Transverse colon (tissue), 4 donors: ENCODE results near the gene SLC25A24. TPM values are rescaled to one million over a fixed set of nuclear protein-coding genes. Genes with fewer than 3 reads are reported as not detected.
"Not testable (repeated sequence)": the region's sequence is repeated elsewhere in the genome, so short reads cannot be mapped to it uniquely, and the experiment has no call there.

ENCODE experiments used
- DNase-seq: peaks from one replicate; pipeline ENCODE4 v3.0.0-alpha.2; 2019
- H3K27ac ChIP-seq, 4 donors: fragments of 200-600 bp; sonication (generic); 2 replicates each; pipeline ENCODE4 v1.5.1; 2016 to 2018; ENCODE audit warnings: inconsistent platforms in 4 of 4
- H3K27me3 ChIP-seq: fragments of 200-600 bp; sonication (generic); 2 replicates; pipeline ENCODE4 v1.5.1; 2017; ENCODE audit warnings: inconsistent platforms
- H3K36me3 ChIP-seq, 4 donors: fragments of 200-600 bp; sonication (generic); 2 replicates each; pipeline ENCODE4 v1.5.1; 2017 to 2019; ENCODE audit warnings: inconsistent platforms in 4 of 4
- H3K4me1 ChIP-seq, 4 donors: fragments of 200-600 bp; sonication (generic); 2 replicates each; pipeline ENCODE4 v1.5.1; 2017 to 2020; ENCODE audit warnings: inconsistent platforms in 4 of 4
- H3K4me3 ChIP-seq, 4 donors: fragments of 200-600 bp; sonication (generic); 1 replicate in 1 of 4; 2 replicates in 3 of 4; pipeline versions ENCODE4 v1.5.1 to v1.6.1; 2017 to 2019; ENCODE audit warnings: inconsistent platforms in 4 of 4
- H3K9me3 ChIP-seq, 2 donors: fragments of 200-600 bp; sonication (generic); 2 replicates each; pipeline ENCODE4 v1.5.1; 2017 to 2019; ENCODE audit warnings: inconsistent platforms in 2 of 2
- EP300 ChIP-seq: sonication (generic); formaldehyde crosslinking; IDR thresholded peaks from one replicate; pipeline ENCODE4 v1.6.1; 2017; ENCODE audit warnings: antibody characterized with exemption, low read depth
- POLR2A ChIP-seq: fragments of 450-650 bp; IDR thresholded peaks from one replicate; pipeline ENCODE4 v1.6.1; 2016; ENCODE audit warnings: antibody characterized with exemption, mild to moderate bottlenecking, moderate library complexity
- POLR2AphosphoS5 ChIP-seq, 3 donors: sonication (generic); formaldehyde crosslinking; IDR thresholded peaks; one replicate each; pipeline ENCODE4 v1.6.1; 2016; ENCODE audit warnings: antibody characterized with exemption in 3 of 3
- WGBS, 2 donors: methylation state at CpG; one replicate each; pipeline ENCODE4 v1.1.5; 2018; ENCODE audit warnings: low coverage in 1 of 2; 5-methylcytosine and 5-hydroxymethylcytosine counted together
- in situ Hi-C, 4 donors: fragments of 200-750 bp; cut with MboI; loops; one replicate each; pipeline versions ENCODE4 v1.15.0 to v1.15.1; 2017; ENCODE audit warnings: low sequenced_read_pairs in 3 of 4, low pct_ligation_motif_present in 1 of 4, low pct_unique_long_range_greater_than_20kb in 1 of 4
- intact Hi-C: fragments of 100-400 bp; cut with DNase I; formaldehyde crosslinking; loops from one replicate; pipeline ENCODE4 v1.15.1; 2023; ENCODE audit warnings: low total_unique reads
- total RNA-seq, 4 donors: library from RNA; depleted of rRNA; stranded (reverse); fragments of >200 nt; gene quantifications; one replicate each; pipeline ENCODE4 v1.1.0, GENCODE V29; 2016
- TF ChIP-seq, protein P1 (sequence below), 5 experiments: fragments of 200-600 bp in 3 of 5; fragments of 450-650 bp in 2 of 5; sonication (generic) in 3 of 5; IDR thresholded peaks; 1 replicate in 2 of 5; 2 replicates in 3 of 5; pipeline ENCODE4 v1.5.1; 2016 to 2017; ENCODE audit warnings: antibody characterized with exemption in 5 of 5, inconsistent platforms in 3 of 5, mild to moderate bottlenecking in 2 of 5, moderate library complexity in 1 of 5

SLC25A24 gene
- total RNA-seq, 4 donors from 2014 or later, result 56.5 to 83.0 (median 77.3) TPM

DNA sequence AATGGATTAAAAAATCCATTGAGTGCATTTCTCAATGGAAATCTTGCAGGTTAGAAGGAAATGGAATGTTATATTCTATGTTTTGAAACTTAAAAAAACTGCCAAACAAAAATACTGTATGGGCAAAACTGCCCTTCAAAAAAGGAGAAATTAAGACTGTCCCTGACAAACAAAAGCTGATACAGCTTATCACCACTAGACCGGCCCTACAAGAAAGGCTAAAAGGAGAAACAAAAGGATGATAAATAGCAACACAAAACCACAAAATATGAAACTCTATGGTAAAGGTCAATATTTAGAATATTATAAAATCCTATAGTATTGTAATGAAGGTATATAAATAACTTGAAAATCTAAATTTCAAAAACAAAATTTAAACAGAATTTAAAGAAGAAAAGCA lies 60.0 kb downstream of the SLC25A24 start:
- in situ Hi-C loops, result no loop called here
- Histone ChIP-seq H3K27ac (no peak overlapping the region), H3K36me3 (peaks cover 0 to 37% (median 14%) of the 10 kb centered on the region in 4 donors)

DNA sequence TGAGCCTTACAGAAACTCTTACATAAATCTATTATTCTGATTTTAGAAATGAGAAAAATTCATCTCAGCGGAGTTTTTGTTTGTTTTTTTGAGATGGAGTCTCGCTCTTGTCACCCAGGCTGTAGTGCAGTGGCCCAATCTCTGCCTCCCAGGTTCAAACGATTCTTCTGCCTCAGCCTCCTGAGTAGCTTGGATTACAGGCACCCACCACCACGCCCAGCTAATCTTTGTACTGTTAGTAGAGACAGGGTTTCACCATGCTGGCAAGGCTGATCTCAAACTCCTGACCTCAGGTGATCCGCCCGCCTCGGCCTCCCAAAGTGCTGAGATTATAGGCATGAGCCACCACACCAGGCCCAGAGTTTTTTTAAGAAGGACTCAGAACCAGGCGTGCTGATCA lies 60.6 kb downstream of the SLC25A24 start:
- DNase-seq, H3K4me1 ChIP-seq, H3K4me3 ChIP-seq, H3K9me3 ChIP-seq, H3K27me3 ChIP-seq, intact Hi-C loops, H3K27ac ChIP-seq: not testable (repeated sequence)
- WGBS, 2 donors, result 93 to 97% methylated on average over 4 to 8 of the region's 8 CpGs
- in situ Hi-C loops, result loop anchor here in 1 of 4 donors (5.0 kb wide), 1 partner anchor 357 kb away; no protein-coding TSS in a partner anchor
- H3K36me3 ChIP-seq, result peaks cover 0 to 41% (median 14%) of the 10 kb centered on the region in 4 donors

More for the DNA sequence above, 60.0 kb downstream of the SLC25A24 start:
- TF ChIP-seq EP300 (no peak), POLR2AphosphoS5 (IDR thresholded peaks at IDR 0.05) (no peak), POLR2A (no peak)
- TF ChIP-seq, protein P1, sequence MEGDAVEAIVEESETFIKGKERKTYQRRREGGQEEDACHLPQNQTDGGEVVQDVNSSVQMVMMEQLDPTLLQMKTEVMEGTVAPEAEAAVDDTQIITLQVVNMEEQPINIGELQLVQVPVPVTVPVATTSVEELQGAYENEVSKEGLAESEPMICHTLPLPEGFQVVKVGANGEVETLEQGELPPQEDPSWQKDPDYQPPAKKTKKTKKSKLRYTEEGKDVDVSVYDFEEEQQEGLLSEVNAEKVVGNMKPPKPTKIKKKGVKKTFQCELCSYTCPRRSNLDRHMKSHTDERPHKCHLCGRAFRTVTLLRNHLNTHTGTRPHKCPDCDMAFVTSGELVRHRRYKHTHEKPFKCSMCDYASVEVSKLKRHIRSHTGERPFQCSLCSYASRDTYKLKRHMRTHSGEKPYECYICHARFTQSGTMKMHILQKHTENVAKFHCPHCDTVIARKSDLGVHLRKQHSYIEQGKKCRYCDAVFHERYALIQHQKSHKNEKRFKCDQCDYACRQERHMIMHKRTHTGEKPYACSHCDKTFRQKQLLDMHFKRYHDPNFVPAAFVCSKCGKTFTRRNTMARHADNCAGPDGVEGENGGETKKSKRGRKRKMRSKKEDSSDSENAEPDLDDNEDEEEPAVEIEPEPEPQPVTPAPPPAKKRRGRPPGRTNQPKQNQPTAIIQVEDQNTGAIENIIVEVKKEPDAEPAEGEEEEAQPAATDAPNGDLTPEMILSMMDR (IDR thresholded peaks at IDR 0.05), result no peak
- H3K4me1 ChIP-seq, result no peaks in the 10 kb centered on the region
- H3K27me3 ChIP-seq, result no peaks in the 10 kb centered on the region
- no peak for DNase-seq
- intact Hi-C loops, result no loop called here
- H3K9me3 ChIP-seq, result no peaks in the 10 kb centered on the region
- H3K4me3 ChIP-seq, result no peak overlapping the region
- WGBS, 2 donors, result 93% methylated on average over 1 of the region's 1 CpG; no CpG with 5 or more reads in 1 of the 2 donors

DNA sequence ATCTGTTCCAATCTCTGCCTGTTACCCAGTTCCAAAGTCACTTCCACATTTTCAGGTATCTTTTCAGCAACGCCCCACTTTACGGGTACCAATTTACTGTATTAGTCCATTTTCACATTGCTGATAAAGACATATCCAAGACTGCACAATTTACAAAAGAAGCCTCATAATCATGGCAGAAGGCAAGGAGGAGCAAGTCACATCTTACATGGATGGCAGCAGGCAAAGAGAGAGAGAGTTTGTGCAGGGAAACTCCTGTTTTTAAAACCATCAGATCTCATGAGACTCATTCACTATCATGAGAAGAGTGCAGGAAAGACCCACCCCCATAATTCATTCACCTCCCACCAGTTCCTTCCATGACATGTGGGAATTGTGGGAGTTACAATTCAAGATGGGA lies 67.0 kb downstream of the SLC25A24 start:
- WGBS, 2 donors, result 96 to 100% methylated on average over 2 of the region's 2 CpGs
- in situ Hi-C loops, H3K9me3 ChIP-seq, H3K4me1 ChIP-seq, DNase-seq, H3K27ac ChIP-seq, H3K27me3 ChIP-seq, intact Hi-C loops, H3K4me3 ChIP-seq: not testable (repeated sequence)
- H3K36me3 ChIP-seq, result peaks cover 0 to 26% (median 2%) of the 10 kb centered on the region in 4 donors

DNA sequence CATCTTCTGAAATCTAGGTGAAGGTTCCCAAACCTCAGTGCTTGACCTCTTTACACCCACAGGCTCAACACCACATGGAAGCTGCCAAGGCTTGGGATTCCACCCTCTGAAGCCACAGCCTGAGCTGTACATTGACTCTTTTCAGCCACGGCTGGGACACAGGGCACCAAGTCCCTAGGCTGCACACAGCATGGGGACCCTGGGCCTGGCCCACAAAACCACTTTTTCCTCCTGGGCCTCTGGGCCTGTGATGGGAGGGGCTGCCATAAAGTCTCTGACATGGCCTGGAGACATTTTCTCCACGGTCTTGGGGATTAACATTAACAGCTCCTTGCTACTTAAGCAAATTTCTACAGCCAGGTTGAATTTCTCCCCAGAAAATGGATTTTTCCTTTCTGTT lies 67.8 kb downstream of the SLC25A24 start:
- peaks cover 0 to 26% (median 0%) of the 10 kb centered on the region in 4 donors for H3K36me3 ChIP-seq
- intact Hi-C loops, H3K27me3 ChIP-seq, H3K27ac ChIP-seq, H3K9me3 ChIP-seq, in situ Hi-C loops, DNase-seq, H3K4me1 ChIP-seq, H3K4me3 ChIP-seq: not testable (repeated sequence)
- WGBS, 2 donors, result 87 to 100% methylated on average over 1 to 2 of the region's 2 CpGs

DNA sequence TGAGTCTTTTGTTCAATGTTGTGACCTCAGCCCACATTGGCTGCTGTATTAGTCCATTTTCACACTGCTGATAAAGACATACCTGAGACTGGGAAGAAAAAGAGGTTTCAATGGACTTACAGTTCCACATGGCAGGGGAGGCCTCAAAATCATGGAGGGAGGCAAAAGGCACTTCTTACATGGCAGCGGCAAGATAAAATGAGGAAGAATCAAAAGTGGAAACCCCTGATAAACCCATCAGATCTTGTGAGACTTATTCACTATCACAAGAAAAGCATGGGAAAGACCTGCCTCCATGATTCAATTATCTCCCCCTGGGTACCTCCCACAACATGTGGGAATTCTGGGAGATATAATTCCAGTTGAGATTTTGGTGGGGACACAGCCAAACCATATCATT lies 68.9 kb downstream of the SLC25A24 start:
- WGBS, 2 donors, result 90 to 100% methylated on average over 1 of the region's 1 CpG
- intact Hi-C loops, in situ Hi-C loops: not testable (repeated sequence)

DNA sequence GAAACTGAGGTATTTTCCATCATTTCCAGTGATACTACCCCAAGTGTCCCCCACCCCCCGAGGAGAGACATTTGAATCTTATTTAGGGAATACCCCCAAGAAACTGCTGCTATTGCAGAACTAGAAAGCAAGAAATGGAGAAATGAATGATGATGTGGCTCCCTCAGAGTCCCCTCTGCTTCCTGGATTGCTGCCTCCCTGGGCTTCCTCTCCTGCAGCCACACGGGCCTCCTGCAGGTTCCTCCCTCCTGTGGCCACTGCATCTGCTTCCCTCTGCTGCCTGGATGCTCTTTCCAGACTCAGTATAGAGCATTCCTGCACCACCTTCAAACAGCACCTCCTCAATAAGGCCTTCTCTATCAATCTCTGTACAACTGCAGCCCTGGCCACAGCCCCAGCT lies 69.3 kb downstream of the SLC25A24 start:
- Histone ChIP-seq H3K4me3 (no peak overlapping the region), H3K4me1 (no peaks in the 10 kb centered on the region), H3K9me3 (no peaks in the 10 kb centered on the region), H3K27ac (no peak overlapping the region), H3K36me3 (peaks cover 0 to 18% (median 0%) of the 10 kb centered on the region in 4 donors), H3K27me3 (no peaks in the 10 kb centered on the region)
- 63 to 67% methylated on average over 1 to 2 of the region's 2 CpGs for WGBS, 2 donors
- DNase-seq, result no peak
- no peak for TF ChIP-seq POLR2A
- TF ChIP-seq EP300, result no peak
- TF ChIP-seq, protein P1 (IDR thresholded peaks at IDR 0.05), result no peak
- no peak for TF ChIP-seq POLR2AphosphoS5 (IDR thresholded peaks at IDR 0.05)
- in situ Hi-C loops, result no loop called here
- intact Hi-C loops, result no loop called here

More for the DNA sequence above, 68.9 kb downstream of the SLC25A24 start:
- peaks cover 0 to 23% (median 0%) of the 10 kb centered on the region in 4 donors for H3K36me3 ChIP-seq
- not testable (repeated sequence) for H3K4me1 ChIP-seq, H3K4me3 ChIP-seq, H3K9me3 ChIP-seq, H3K27ac ChIP-seq, H3K27me3 ChIP-seq, DNase-seq
